Testis (tissue), 3 donors: ENCODE results near the gene CCDC134. TPM values are rescaled to one million over a fixed set of nuclear protein-coding genes. Genes with fewer than 3 reads are reported as not detected.

Experiments
- DNase-seq: peaks from one replicate; pipeline ENCODE4 v3.0.0-alpha.2; 2019
- H3K27ac ChIP-seq, 2 donors: fragments of 200-600 bp; sonication (generic); one replicate each; pipeline ENCODE4 v1.5.1; 2019
- H3K27me3 ChIP-seq: fragments of 200-600 bp; sonication (generic); one replicate; pipeline ENCODE4 v1.5.1; 2019
- H3K36me3 ChIP-seq: fragments of 200-600 bp; sonication (generic); one replicate; pipeline ENCODE4 v1.5.1; 2017; ENCODE audit warnings: low read depth; ENCODE audit errors: missing control alignments
- H3K4me1 ChIP-seq: fragments of 200-600 bp; sonication (generic); one replicate; pipeline ENCODE4 v1.5.1; 2019
- H3K4me3 ChIP-seq, 2 donors: fragments of 200-600 bp; sonication (generic); one replicate each; pipeline ENCODE4 v1.5.1; 2017 to 2019
- H3K9me3 ChIP-seq: fragments of 200-600 bp; sonication (generic); one replicate; pipeline ENCODE4 v1.5.1; 2017
- POLR2A ChIP-seq: fragments of 450-650 bp; IDR thresholded peaks from one replicate; pipeline ENCODE4 v1.6.1; 2017; ENCODE audit warnings: antibody characterized with exemption, mild to moderate bottlenecking, moderate library complexity
- WGBS, 2 donors: methylation state at CpG; one replicate each; pipeline ENCODE4 v1.1.5; 2018; 5-methylcytosine and 5-hydroxymethylcytosine counted together
- intact Hi-C: fragments of 100-400 bp; cut with DNase I; formaldehyde crosslinking; loops from one replicate; pipeline ENCODE4 v1.15.1; 2023; ENCODE audit warnings: low total_unique reads
- polyA plus RNA-seq: library from polyadenylated mRNA; stranded (reverse); fragments of 350-450 nt; fragmentation: Illumina TruSeq; extraction: RNeasy Lipid Tissue Mini Kit (QIAGEN cat#74804); gene quantifications from one replicate; pipeline ENCODE4 v1.2.3, GENCODE V29; 2014; ENCODE audit warnings: low read depth, low replicate concordance; ENCODE audit not compliant: insufficient read depth
- total RNA-seq, 2 donors: library from RNA; depleted of rRNA; stranded (reverse); fragments of >200 nt; gene quantifications; one replicate each; pipeline ENCODE4 v1.2.3, GENCODE V29; 2016
- TF ChIP-seq, protein P1 (sequence below), 3 experiments: fragments of 450-650 bp in 2 of 3; fragments of 200-600 bp in 1 of 3; sonication (generic) in 1 of 3; IDR thresholded peaks; one replicate each; pipeline ENCODE4 v1.5.1; 2016 to 2019; ENCODE audit warnings: antibody characterized with exemption in 3 of 3, mild to moderate bottlenecking in 2 of 3, moderate library complexity in 1 of 3

Gene CCDC134
- total and polyA plus RNA-seq, 3 donors from 2014 or later: 12.8 to 20.8 (median 15.6) TPM

DNA sequence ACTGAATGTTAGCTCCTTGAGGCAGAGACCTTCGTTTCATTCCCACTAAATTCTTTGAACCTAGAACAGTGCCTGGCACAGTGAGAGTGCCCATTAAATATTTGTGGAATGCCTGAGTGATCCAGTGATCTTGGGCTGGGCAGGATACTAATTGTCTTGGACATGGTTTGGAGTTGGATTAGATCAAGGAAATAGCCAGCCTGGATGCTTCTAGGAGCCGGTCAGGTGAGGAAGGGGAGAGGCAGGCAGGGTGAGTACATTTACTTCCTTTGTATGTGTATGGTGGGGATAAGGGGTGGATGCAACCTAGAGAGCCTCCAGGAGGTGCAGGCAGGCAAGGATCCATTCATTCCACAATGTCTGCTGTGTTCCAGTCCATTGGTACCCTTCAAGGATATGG is 36.1 kb downstream of the CCDC134 start:
- peaks cover 18% of the 10 kb centered on the region for H3K4me1 ChIP-seq
- H3K36me3 ChIP-seq: no peaks in the 10 kb centered on the region
- H3K27ac ChIP-seq: no peak overlapping the region
- no peaks in the 10 kb centered on the region for H3K9me3 ChIP-seq
- no peak for TF ChIP-seq POLR2A
- TF ChIP-seq, protein P1, sequence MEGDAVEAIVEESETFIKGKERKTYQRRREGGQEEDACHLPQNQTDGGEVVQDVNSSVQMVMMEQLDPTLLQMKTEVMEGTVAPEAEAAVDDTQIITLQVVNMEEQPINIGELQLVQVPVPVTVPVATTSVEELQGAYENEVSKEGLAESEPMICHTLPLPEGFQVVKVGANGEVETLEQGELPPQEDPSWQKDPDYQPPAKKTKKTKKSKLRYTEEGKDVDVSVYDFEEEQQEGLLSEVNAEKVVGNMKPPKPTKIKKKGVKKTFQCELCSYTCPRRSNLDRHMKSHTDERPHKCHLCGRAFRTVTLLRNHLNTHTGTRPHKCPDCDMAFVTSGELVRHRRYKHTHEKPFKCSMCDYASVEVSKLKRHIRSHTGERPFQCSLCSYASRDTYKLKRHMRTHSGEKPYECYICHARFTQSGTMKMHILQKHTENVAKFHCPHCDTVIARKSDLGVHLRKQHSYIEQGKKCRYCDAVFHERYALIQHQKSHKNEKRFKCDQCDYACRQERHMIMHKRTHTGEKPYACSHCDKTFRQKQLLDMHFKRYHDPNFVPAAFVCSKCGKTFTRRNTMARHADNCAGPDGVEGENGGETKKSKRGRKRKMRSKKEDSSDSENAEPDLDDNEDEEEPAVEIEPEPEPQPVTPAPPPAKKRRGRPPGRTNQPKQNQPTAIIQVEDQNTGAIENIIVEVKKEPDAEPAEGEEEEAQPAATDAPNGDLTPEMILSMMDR (IDR thresholded peaks at IDR 0.05): no peak
- 61 to 73% methylated on average over 2 of the region's 2 CpGs for WGBS, 2 donors
- no peak for DNase-seq
- no peak overlapping the region for H3K4me3 ChIP-seq
- H3K27me3 ChIP-seq: no peaks in the 10 kb centered on the region
- intact Hi-C loops: no loop called here

DNA sequence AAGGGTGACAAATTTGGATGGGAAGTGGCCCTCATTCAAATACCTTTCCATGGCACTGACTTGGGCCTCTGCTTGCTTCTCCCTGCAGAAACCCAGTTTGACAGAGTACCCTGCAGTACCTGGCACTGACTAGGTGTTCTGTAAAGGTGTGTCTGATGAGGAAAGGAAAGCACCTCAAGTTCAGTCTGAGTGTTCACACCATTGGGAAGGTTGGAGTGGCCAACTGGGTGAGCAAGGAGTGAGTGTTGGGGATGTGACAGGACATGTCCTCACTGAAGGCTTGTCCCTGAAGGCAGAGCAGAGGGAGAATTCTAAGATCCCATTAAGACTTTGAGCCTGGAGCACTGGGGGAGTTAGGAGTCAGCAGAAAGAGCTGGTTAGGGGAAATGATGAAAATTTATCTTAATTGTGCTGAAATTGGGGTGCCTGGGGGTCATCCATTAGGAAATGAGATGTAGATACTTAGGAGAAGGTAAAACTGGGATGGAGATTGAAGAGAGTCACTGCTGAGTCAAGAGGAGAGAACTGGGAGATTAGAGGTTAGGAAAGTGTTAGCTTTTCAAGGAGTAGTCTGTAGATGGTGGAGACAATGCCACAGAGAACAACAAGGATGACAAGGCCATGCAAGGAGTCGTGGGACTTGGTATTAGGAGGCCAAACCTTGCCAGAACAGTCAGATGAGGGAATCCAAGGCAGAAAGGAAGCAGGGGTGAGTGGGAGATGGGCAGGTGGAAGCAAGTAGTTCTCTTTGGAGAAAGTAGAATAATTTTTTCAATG is 38.6 kb downstream of the CCDC134 start:
- DNase-seq: no peak
- H3K36me3 ChIP-seq: no peaks in the 10 kb centered on the region
- TF ChIP-seq POLR2A: no peak
- TF ChIP-seq, protein P1 (IDR thresholded peaks at IDR 0.05): no peak
- H3K27me3 ChIP-seq: no peaks in the 10 kb centered on the region
- no peaks in the 10 kb centered on the region for H3K9me3 ChIP-seq
- WGBS, 2 donors: 50 to 70% methylated on average over 1 of the region's 1 CpG
- peak overlapping the region; percentile 7 to 31 for H3K27ac ChIP-seq
- intact Hi-C loops: no loop called here
- H3K4me1 ChIP-seq: peaks cover 29% of the 10 kb centered on the region
- no peak overlapping the region for H3K4me3 ChIP-seq

DNA sequence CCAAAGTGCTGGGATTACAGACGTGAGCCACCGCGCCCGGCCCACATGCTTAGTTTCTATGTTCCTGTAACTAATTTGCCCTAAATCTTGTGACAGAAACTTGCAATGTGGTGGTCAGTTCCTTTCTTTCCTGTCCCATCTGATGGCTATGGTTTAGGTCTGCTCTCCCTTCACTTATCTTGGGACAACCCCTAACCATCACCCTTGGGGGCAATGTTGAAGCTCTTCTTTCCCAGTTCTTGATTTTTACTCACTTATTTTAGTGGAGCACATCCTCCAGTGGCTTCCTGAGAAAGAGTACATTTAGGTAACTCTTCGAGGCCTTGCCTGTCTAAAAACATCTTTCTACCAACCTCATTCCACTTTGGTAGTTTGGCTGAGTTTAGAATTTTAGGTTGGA is 39.7 kb downstream of the CCDC134 start:
- intact Hi-C loops: no loop called here

DNA sequence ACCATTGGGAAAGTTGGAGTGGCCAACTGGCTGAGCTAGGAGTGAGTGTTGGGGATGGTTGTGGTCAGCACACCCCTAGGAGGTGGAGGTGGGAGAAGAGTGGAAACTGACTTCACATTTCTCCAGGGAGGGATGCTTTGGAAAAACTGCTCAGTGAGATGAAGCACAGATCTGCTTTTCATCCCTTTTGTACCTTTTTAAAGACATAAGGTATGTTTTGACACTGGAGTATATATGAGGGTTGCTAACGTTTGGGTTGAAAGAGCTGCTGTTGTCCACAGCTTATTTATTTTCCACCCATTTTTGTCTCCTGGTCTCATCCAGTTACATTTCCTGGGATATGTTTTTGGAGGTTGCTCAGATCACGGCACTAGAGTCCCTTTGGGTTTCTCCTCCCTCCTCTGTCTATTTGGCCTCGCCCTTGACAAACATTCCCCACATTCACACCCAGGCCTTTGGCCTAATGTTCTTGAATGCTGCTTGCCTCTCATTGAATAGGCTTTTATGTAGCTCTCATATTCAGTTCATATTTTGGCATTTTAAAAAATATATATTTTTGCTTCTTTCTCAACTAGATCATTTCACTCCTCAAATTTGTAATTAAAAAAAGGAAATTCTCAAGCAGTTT is 40.7 kb downstream of the CCDC134 start:
- Histone ChIP-seq H3K27ac (peak overlapping the region; percentile 25 to 64), H3K4me1 (peaks cover 26% of the 10 kb centered on the region), H3K27me3 (no peaks in the 10 kb centered on the region), H3K4me3 (no peak overlapping the region), H3K9me3 (no peaks in the 10 kb centered on the region), H3K36me3 (no peaks in the 10 kb centered on the region)
- intact Hi-C loops: no loop called here
- 39 to 40% methylated on average over 3 of the region's 3 CpGs for WGBS, 2 donors
- TF ChIP-seq, protein P1 (IDR thresholded peaks at IDR 0.05): no peak
- TF ChIP-seq POLR2A: no peak
- DNase-seq: peak; percentile 59

More for the DNA sequence above, 39.7 kb downstream of the CCDC134 start:
- Histone ChIP-seq H3K27ac (peak overlapping the region; percentile 3 to 25), H3K4me3 (no peak overlapping the region), H3K4me1 (peaks cover 20% of the 10 kb centered on the region), H3K27me3 (no peaks in the 10 kb centered on the region), H3K9me3 (no peaks in the 10 kb centered on the region), H3K36me3 (no peaks in the 10 kb centered on the region)
- no peak for DNase-seq
- WGBS, 2 donors: 83 to 87% methylated on average over 5 of the region's 5 CpGs
- TF ChIP-seq, protein P1 (IDR thresholded peaks at IDR 0.05): no peak
- TF ChIP-seq POLR2A: no peak
